Astrocyte (in vitro differentiated cells and primary cell): Measurements from ENCODE around the gene TOP2B.

Source experiments
- EZH2 ChIP-seq: IDR thresholded peaks from 2 replicates; pipeline ENCODE4 v1.6.1; 2012; ENCODE audit warnings: mild to moderate bottlenecking, low read length, inconsistent platforms; ENCODE audit not compliant: insufficient read depth
- TF ChIP-seq, protein P1 (sequence below): IDR thresholded peaks from 2 replicates; pipeline ENCODE4 v1.5.1; 2011; ENCODE audit warnings: low read depth, mild to moderate bottlenecking, inconsistent platforms, low read length, moderate library complexity; ENCODE audit not compliant: insufficient read depth

GRCh38 chr3:25592510-25592968 lies 72.2 kb downstream of the TOP2B start:
- TF ChIP-seq, protein P1, sequence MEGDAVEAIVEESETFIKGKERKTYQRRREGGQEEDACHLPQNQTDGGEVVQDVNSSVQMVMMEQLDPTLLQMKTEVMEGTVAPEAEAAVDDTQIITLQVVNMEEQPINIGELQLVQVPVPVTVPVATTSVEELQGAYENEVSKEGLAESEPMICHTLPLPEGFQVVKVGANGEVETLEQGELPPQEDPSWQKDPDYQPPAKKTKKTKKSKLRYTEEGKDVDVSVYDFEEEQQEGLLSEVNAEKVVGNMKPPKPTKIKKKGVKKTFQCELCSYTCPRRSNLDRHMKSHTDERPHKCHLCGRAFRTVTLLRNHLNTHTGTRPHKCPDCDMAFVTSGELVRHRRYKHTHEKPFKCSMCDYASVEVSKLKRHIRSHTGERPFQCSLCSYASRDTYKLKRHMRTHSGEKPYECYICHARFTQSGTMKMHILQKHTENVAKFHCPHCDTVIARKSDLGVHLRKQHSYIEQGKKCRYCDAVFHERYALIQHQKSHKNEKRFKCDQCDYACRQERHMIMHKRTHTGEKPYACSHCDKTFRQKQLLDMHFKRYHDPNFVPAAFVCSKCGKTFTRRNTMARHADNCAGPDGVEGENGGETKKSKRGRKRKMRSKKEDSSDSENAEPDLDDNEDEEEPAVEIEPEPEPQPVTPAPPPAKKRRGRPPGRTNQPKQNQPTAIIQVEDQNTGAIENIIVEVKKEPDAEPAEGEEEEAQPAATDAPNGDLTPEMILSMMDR: peak; percentile 35
- TF ChIP-seq EZH2: no peak
